ENCODE measurements around the gene TRA2A. TPM values are rescaled to one million over a fixed set of nuclear protein-coding genes. Genes with fewer than 3 reads are reported as not detected.

TRA2A gene
- total and polyA plus RNA-seq, 3 experiments from 2014 or later, result 37.1 to 87.6 (median 82.5) TPM

- Histone ChIP-seq H3K4me3 (ENCODE audit: low read length) (no peak overlapping the region), H3K36me3 (ENCODE audit: insufficient read depth, low read length) (no peaks in the 10 kb centered on the region), H3K27ac (ENCODE audit: low read depth, low read length) (no peak overlapping the region), H3K9me3 (ENCODE audit: low read length) (no peaks in the 10 kb centered on the region), H3K27me3 (ENCODE audit: insufficient read depth, low read length, poor library complexity, severe bottlenecking) (peaks cover 6% of the 10 kb centered on the region), H3K4me1 (ENCODE audit: insufficient read depth, low read length) (no peaks in the 10 kb centered on the region)
- ChIA-PET POLR2A (no interaction called here), CTCF (no interaction called here)
- Mint-ChIP-seq H3K27me3 (peaks cover 13 to 68% of the 10 kb centered on the region in 2 donors), H3K36me3 (no peaks in the 10 kb centered on the region), H3K4me1 (no peaks in the 10 kb centered on the region), H3K9me3 (no peaks in the 10 kb centered on the region), H3K4me3 (no peak overlapping the region), H3K27ac (no peak overlapping the region)
- no peak for DNase-seq
Observed at GRCh38 chr7:23454881-23455526, 76.8 kb downstream of the TRA2A start.

Other genes starting within 250 kb of the TRA2A start
- gene MALSU1, start 232.6 kb downstream of the TRA2A start, total RNA-seq, result 10 to 100 TPM; 86.3 to 87.8 TPM
- gene MALSU1, start 232.6 kb downstream of the TRA2A start, polyA plus RNA-seq, result 63.0 TPM
- gene IGF2BP3, start 61.5 kb downstream of the TRA2A start, total RNA-seq, result under 1 TPM; 0.04 to 0.13 TPM
- 0.15 TPM for gene IGF2BP3, start 61.5 kb downstream of the TRA2A start, polyA plus RNA-seq
- gene CCDC126, start 65.4 kb upstream of the TRA2A start, total RNA-seq, result 1 to 10 TPM; 5.9 to 7.2 TPM
- 17.4 TPM for gene CCDC126, start 65.4 kb upstream of the TRA2A start, polyA plus RNA-seq
- 1 to 10 TPM; 5.8 to 6.2 TPM for gene FAM221A, start 148.2 kb upstream of the TRA2A start, total RNA-seq
- 5.4 TPM for gene FAM221A, start 148.2 kb upstream of the TRA2A start, polyA plus RNA-seq
- gene STK31, start 178.2 kb upstream of the TRA2A start, total RNA-seq, result under 1 TPM; 0.07 to 0.11 TPM
- 0.15 TPM for gene STK31, start 178.2 kb upstream of the TRA2A start, polyA plus RNA-seq